Skeletal muscle cell (primary cell): ENCODE results near the gene FADS6.

ENCODE experiments used
- DNase-seq: peaks from one replicate; pipeline ENCODE4 v3.0.0-alpha.2; 2010; ENCODE audit warnings: low read depth
- H3K4me3 ChIP-seq: 2 replicates; pipeline ENCODE4 v1.5.1; 2011; ENCODE audit warnings: low read depth, mild to moderate bottlenecking, control low read depth, low read length, moderate library complexity

Gene FADS6, protein sequence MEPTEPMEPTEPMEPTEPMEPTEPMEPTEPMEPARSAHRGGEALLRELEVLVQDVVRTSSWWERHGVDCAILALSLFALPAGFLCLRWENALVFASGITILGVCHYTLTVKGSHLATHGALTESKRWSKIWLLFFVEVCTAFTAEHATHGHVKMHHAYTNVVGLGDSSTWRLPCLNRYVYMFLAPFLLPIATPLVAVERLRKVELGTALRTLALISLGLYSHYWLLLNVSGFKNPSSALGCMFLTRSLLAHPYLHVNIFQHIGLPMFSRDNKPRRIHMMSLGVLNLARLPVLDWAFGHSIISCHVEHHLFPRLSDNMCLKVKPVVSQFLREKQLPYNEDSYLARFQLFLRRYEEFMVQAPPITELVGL

DNA sequence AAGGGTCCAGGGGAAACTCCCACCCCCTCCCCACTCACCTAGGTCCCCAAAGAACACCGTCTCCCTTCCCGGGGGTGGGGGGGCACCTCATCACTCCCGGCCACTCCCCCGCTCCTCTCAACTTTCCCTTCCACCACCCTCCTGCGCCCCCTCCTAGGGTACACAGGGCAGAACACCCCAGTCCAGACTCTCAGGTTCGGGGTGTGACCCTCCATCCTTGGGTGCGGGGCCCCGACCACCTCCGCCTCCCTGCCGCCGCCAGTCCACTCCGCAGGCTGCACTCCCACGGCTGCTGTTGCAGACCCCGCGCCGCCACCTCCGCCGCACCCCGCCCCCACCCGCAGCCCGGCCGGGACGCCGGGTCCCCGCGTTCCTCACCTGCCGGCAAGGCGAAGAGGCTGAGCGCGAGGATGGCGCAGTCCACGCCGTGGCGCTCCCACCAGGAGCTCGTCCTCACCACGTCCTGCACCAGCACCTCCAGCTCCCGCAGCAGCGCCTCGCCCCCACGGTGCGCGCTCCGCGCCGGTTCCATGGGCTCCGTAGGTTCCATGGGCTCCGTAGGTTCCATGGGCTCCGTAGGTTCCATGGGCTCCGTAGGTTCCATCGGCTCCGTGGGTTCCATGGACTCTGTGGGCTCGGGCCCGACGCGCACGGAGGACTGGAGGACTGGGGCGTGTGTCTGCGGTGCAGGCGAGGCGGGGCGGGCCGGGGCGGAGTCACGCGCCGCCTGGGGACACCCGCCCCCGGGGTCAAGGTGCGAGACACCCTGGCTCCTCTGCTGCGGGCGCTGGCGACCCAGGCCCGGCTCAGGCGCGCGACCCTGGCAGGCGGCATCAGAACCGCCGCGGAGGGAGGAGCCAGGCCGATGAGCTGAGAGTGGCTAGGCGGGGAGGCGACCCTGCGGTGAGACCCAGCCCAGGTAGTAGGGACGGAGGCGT is at the start of gene FADS6:
Gene FADS6 (minus strand): TSS at position 660 of the 938 bp plus-strand sequence. CDS start 38 bp downstream, at position 622.
- H3K4me3 ChIP-seq: peak within 1 kb of the TSS; percentile 7
- DNase-seq: no peak

GRCh38 chr17:74941128-74941725 is 47.8 kb upstream of the FADS6 start:
- H3K4me3 ChIP-seq: no peak overlapping the region
- no peak for DNase-seq

GRCh38 chr17:74939534-74939933 is 46.1 kb upstream of the FADS6 start:
- no peak overlapping the region for H3K4me3 ChIP-seq
- no peak for DNase-seq

DNA sequence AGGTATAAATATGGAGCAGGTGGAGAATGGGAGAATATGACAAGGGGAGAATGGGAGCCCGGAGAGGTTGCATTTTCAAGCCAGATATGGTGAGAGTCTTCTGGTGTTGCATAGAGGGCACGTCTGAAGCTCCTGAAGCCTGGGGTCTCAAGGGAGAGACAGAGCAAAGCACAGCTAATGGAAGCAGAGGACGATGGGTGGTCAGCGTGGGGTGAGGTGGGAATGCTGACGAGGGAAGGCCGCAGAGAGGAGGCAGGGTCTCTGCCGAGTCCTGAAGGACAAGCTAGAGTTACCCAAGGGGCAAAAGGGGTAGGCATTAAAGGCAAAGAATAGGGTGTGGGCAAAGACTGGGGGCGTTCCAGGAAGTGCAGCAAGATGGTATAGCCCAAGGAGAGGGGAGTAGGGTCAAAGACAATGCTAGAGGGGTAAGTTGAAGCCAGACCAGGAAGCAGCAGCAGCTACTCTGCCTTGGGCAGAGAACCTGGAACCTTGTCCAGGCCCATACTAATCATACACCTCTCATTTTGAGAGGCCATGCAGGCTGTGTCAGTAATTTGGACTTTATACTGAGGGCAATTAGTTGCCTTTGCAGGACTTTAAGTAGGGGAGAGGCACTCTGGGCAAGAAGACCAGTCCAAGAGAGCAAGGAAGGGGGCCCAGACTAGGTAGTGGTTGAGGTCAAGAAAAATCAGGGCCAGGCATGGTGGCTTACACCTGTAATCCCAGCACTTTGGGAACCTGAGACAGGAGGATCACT is 44.9 kb upstream of the FADS6 start:
- H3K4me3 ChIP-seq: no peak overlapping the region
- no peak for DNase-seq

GRCh38 chr17:74937064-74938051 is 43.9 kb upstream of the FADS6 start:
- H3K4me3 ChIP-seq: no peak overlapping the region
- no peak for DNase-seq

DNA sequence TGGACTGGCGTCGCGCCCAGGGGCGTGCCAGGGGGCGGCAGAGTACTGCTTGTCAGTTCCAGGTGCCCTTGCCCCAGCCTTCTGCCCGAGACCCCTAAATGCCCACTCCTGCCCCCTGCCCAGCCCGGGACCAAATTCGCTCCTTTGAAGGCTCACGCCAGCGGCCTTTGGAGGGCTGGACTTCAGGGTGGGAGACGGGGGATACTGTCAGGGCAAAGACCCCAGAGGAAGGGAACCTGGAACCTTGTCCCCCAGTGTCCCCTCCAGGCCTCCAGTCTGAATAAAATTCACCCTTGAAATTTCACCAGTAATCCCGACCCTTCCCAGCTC is 43.0 kb upstream of the FADS6 start:
- DNase-seq: no peak
- H3K4me3 ChIP-seq: no peak overlapping the region

GRCh38 chr17:74935585-74936469 is 42.4 kb upstream of the FADS6 start, which contains the start of gene OTOP3:
OTOP3 (plus strand) TSS chr17:74935898; CDS start chr17:74935922, 24 bp downstream.
- H3K4me3 ChIP-seq: no peak within 1 kb of the TSS
- DNase-seq: no peak

- DNase-seq: no peak
- no peak overlapping the region for H3K4me3 ChIP-seq
Measured at GRCh38 chr17:74935048-74935447, 41.6 kb upstream of the FADS6 start.

GRCh38 chr17:74930535-74931036 is 37.2 kb upstream of the FADS6 start:
- no peak for DNase-seq
- H3K4me3 ChIP-seq: no peak overlapping the region

GRCh38 chr17:74928786-74929185 is 35.4 kb upstream of the FADS6 start:
- no peak overlapping the region for H3K4me3 ChIP-seq
- DNase-seq: no peak

DNA sequence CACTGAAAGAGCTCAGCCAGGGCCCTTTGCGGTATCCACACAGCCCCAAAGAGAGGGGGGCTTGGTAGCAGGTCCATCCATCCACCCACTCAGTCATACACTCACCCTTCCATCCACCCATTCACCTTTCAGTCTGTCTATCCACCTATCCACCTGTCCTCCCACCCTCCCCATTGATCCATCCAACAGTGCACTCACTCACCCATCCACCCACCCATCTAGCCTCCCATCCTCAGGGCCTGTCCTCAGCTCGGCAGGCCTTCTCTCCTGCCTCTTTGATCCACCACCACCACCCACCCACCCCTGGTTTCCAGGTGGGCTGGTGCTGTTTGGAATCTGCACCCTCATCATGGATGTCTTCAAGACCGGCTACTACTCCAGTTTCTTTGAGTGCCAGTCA is 31.8 kb upstream of the FADS6 start:
- DNase-seq: no peak
- no peak overlapping the region for H3K4me3 ChIP-seq

DNA sequence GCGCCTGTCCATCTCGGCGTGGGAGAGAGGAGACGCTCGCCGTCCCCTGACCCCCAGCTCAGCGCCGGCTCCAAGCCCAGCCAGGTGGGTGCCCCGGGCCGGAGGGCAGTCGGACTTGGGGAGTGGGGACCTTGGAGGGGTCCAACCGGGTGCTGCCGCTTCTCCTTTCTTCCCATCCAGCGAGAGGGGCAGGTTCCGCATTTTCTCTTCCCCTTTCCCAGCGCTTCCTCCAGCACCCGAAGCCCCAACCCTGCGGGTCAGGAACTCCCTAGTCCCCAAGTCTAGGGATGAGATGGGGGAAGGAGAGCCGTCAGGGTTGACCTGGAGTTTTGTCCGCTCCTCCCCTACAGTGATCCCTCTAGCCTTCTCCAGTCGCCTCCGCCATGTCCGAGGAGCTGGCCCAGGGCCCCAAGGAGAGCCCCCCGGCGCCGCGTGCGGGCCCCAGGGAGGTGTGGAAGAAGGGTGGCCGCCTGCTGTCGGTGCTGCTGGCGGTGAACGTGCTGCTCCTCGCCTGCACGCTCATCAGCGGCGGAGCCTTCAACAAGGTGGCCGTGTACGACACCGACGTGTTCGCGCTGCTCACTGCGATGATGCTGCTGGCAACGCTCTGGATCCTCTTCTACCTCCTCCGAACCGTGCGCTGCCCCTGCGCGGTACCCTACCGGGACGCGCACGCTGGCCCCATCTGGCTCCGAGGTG is 31.0 kb upstream of the FADS6 start, which contains the start of gene OTOP2:
Gene OTOP2 (plus strand): TSS at position 24 of the 699 bp plus-strand sequence. CDS start 360 bp downstream, at position 384.
- H3K4me3 ChIP-seq: peak within 1 kb of the TSS; percentile 27
- no peak for DNase-seq

- DNase-seq: no peak
- peak overlapping the region; percentile 27 for H3K4me3 ChIP-seq
Measured at GRCh38 chr17:74923538-74924249, 30.3 kb upstream of the FADS6 start.

DNA sequence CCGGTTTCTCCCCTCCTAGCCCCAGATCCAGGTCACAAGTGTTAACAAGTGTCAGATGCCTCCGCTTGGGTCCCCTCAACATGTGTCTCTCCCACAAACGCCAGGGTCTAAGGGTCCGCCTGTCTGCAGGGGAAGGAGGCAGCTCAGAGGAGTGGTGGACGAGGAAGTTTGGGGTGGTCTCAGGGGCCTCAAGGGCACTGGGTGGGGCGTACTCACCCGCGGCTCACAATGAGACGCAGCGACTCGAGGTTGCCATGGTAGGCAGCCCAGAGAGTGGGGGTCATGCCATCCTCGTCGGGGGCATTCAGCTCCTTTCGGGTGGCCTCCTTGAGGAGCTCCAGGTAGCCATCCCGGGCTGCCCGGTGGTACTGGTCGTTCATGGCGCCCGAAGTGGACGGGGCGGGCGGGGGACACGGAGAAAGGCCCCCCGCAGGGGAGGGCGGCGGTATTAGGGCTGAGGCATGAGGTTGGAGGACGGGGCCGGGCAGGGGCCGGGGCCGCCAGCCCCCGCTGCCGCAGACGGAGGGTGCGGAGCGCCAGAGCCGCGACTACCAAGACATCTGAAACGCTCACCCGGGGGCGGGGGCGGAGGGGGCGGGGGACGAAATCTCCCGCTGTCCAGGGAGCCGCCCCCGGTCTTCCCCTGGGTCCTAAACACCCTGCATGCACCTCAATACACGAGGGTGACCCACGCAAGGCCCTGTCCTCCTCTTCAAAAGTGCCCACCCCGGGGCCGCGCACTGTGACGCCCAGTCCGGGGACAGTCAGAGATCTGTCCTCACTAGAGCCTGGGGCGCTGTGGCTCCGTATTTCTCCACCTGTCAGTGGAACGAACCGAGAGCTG is 29.5 kb upstream of the FADS6 start, which contains the start of gene USH1G:
Gene USH1G (minus strand): TSS at position 562 of the 844 bp plus-strand sequence. CDS start 182 bp downstream, at position 380.
- no peak for DNase-seq
- peak within 1 kb of the TSS; percentile 27 for H3K4me3 ChIP-seq

DNA sequence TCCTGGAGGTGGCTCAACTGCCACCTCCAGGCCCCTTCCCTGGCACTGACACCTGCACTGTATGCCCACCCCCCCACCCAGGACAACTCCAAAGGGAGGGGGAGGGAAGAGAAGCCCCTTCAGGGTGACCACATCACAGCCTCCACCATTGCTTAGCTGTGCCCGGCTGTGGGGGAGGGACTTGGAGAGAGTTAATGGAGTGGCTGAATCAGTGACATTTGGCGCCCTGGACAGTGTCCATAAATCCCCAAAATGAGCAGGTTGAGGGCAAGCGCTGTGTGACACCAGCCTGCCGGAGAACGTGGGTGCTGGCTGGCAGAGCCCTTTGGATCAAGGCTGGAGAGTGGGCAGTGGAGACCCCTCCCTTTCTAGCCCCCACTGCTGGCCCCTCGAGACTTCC is 28.7 kb upstream of the FADS6 start:
- DNase-seq: no peak
- no peak overlapping the region for H3K4me3 ChIP-seq
